ENCODE measurements around the gene LRRC8D. TPM values are rescaled to one million over a fixed set of nuclear protein-coding genes. Genes with fewer than 3 reads are reported as not detected.

LRRC8D gene
- total RNA-seq, 4 donors from 2014 or later, result 4.7 to 8.5 (median 6.5) TPM

DNA sequence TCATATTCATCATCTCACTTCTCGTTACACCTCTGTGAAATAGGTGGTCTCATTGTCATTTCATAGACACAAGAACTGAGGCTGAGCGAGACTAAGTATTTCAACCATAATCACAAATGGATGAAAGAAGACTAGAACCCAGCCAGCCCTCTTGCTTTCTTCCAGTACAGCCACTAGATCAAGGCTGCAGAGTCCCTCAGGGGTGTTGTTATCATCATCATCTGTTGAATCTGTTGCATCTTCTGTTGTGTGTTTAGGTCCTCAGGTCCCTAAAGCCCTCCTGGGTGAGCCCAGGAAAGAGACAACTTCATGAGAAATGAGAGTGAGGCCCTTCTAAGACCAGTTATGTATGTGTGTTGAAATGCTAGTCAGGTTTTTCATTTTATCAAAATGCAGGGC lies 87.4 kb downstream of the LRRC8D start:
- WGBS, 2 donors (ENCODE audit: low coverage in 1 of 2), result 100% methylated on average over 1 to 2 of the region's 2 CpGs
- Histone ChIP-seq H3K27me3 (no peaks in the 10 kb centered on the region), H3K4me3 (no peak overlapping the region), H3K27ac (peak overlapping the region in 1 of 4 donors; percentile 6), H3K9me3 (no peaks in the 10 kb centered on the region), H3K36me3 (no peaks in the 10 kb centered on the region), H3K4me1 (peaks cover 5 to 25% (median 11%) of the 10 kb centered on the region in 3 donors)
- ATAC-seq, result no peak
- TF ChIP-seq POLR2A (IDR thresholded peaks at IDR 0.05) (no peak), POLR2AphosphoS5 (IDR thresholded peaks at IDR 0.05) (no peak), EP300 (IDR thresholded peaks at IDR 0.05) (no peak)
- TF ChIP-seq, protein P1, sequence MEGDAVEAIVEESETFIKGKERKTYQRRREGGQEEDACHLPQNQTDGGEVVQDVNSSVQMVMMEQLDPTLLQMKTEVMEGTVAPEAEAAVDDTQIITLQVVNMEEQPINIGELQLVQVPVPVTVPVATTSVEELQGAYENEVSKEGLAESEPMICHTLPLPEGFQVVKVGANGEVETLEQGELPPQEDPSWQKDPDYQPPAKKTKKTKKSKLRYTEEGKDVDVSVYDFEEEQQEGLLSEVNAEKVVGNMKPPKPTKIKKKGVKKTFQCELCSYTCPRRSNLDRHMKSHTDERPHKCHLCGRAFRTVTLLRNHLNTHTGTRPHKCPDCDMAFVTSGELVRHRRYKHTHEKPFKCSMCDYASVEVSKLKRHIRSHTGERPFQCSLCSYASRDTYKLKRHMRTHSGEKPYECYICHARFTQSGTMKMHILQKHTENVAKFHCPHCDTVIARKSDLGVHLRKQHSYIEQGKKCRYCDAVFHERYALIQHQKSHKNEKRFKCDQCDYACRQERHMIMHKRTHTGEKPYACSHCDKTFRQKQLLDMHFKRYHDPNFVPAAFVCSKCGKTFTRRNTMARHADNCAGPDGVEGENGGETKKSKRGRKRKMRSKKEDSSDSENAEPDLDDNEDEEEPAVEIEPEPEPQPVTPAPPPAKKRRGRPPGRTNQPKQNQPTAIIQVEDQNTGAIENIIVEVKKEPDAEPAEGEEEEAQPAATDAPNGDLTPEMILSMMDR (IDR thresholded peaks at IDR 0.05), result no peak

DNA sequence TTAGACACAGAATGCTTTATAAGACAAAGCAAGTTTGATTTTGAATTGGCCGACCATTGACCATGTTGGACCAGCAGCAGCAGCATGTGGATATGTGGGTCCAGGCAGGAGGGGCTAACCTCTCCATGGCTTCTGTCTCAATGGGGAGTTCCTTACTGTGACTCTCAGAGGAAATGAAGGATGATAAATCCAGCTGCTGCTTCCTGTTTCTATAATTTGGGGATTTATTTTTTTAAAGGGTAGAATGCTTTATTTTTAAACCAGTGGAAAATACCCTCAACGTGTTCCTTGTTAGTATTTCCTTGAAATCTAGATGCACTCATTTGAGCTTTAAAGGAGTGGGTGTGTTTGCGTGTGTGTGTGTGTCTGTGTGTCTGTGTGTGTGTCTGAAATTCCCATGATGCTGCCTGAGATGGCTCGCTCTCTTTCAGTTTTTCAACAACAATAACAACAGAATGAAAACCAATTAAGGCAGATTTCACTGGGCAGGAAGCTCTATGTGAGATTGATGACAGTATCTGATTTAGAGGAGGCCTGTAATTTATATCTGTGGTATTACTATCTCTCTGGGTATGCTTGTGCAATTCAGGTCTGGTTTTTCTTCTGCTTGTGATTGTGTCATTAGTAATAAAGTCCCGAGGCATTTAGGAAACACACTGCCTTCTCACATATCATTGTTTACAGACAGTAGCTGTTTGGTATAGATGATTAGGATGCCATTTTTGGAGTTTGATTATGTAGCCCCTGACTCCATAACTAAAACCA lies 88.0 kb downstream of the LRRC8D start:
- WGBS, 2 donors (ENCODE audit: low coverage in 1 of 2), result 34 to 35% methylated on average over 3 to 5 of the region's 5 CpGs
- no peaks in the 10 kb centered on the region for H3K27me3 ChIP-seq
- no peaks in the 10 kb centered on the region for H3K9me3 ChIP-seq
- no peaks in the 10 kb centered on the region for H3K36me3 ChIP-seq
- no peak overlapping the region for H3K4me3 ChIP-seq
- ATAC-seq, result no peak
- TF ChIP-seq POLR2AphosphoS5 (IDR thresholded peaks at IDR 0.05) (no peak), POLR2A (IDR thresholded peaks at IDR 0.05) (no peak), EP300 (IDR thresholded peaks at IDR 0.05) (no peak)
- TF ChIP-seq, protein P1 (IDR thresholded peaks at IDR 0.05), result no peak
- peak overlapping the region in 1 of 4 donors; percentile 6 for H3K27ac ChIP-seq
- peaks cover 5 to 25% (median 11%) of the 10 kb centered on the region in 3 donors for H3K4me1 ChIP-seq

DNA sequence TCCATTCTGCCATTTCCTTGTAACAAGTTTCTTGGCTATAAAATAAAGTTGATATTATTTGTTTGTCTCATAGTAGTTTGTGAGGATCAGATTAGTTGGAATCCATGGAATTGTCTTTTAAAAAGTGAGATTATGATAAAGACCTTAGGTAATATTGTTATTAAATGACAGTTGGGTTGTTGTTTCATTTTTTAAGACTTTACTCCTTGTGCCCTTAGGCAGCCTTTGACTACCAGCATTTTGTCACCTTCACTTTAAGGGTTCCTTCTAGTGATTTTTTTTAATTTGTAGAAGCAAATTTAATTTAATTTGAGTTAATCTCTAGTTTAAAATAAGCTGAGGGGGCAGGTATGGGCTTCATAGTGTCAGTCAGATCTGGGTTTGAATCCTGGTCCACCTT lies 89.4 kb downstream of the LRRC8D start:
- Histone ChIP-seq H3K4me3 (no peak overlapping the region), H3K4me1 (peaks cover 5 to 18% (median 6%) of the 10 kb centered on the region in 3 donors), H3K9me3 (no peaks in the 10 kb centered on the region), H3K27ac (no peak overlapping the region), H3K36me3 (no peaks in the 10 kb centered on the region), H3K27me3 (no peaks in the 10 kb centered on the region)
- TF ChIP-seq POLR2A (IDR thresholded peaks at IDR 0.05) (no peak), POLR2AphosphoS5 (IDR thresholded peaks at IDR 0.05) (no peak), EP300 (IDR thresholded peaks at IDR 0.05) (no peak)
- TF ChIP-seq, protein P1 (IDR thresholded peaks at IDR 0.05), result no peak
- ATAC-seq, result no peak

DNA sequence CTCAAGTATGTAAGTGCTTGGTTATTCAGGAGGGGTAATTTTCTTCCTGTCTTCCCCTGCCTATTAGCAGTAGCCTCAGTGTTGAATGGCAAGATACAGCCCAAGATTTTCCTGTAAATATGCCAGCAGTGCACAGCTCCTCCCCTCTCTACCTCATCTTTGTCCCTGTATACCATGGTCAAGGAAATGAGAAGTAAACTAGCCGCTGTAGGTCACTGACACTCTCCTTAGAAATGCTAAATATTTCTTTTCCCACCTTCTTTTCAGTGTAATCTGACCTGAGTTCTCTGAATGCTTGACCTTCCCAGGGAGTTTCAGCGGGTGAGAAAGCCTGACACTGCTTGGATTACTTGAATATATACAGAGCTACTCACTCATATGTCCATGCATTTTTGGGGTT lies 89.9 kb downstream of the LRRC8D start:
- no peak overlapping the region for H3K27ac ChIP-seq
- no peaks in the 10 kb centered on the region for H3K36me3 ChIP-seq
- ATAC-seq, result no peak
- H3K4me1 ChIP-seq, result peaks cover 5 to 18% (median 6%) of the 10 kb centered on the region in 3 donors
- no peaks in the 10 kb centered on the region for H3K27me3 ChIP-seq
- H3K9me3 ChIP-seq, result no peaks in the 10 kb centered on the region
- WGBS, 2 donors (ENCODE audit: low coverage in 1 of 2), result 75 to 100% methylated on average over 1 to 2 of the region's 2 CpGs
- H3K4me3 ChIP-seq, result no peak overlapping the region
- TF ChIP-seq POLR2A (IDR thresholded peaks at IDR 0.05) (no peak), EP300 (IDR thresholded peaks at IDR 0.05) (no peak), POLR2AphosphoS5 (IDR thresholded peaks at IDR 0.05) (no peak)
- TF ChIP-seq, protein P1 (IDR thresholded peaks at IDR 0.05), result no peak
